ENCODE data around the gene CA10.

The CA10 gene

DNA sequence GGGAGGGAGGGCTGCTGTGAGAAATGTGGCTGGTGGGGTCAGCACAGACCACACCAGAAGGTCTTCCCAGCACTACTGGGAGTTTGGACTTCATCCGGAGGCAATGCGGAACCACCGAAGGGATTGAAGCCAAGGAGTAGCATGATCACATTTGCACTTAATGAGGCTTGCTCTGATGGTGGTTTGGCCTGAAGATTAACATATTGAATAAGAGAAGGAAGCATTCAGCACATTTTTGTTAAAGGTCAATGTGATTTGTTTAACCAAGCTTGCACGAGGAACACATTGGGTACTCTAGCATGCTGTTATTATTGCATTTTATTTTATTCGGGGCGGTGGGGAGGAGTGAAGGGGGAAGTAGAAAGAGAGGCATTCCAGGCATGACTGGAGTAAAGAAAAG lies 519.5 kb downstream of the CA10 start:
- TF ChIP-seq OSR1 (CRISPR knock-in tag; IDR thresholded peaks at IDR 0.05) (no peak), TOX (CRISPR knock-in tag; IDR thresholded peaks at IDR 0.05; ENCODE audit: borderline replicate concordance) (no peak), BACH2 (CRISPR knock-in tag; IDR thresholded peaks at IDR 0.05; ENCODE audit: borderline replicate concordance) (no peak), ARNTL (CRISPR knock-in tag; IDR thresholded peaks at IDR 0.05; ENCODE audit: borderline replicate concordance, low read depth) (no peak), ZFP30 (CRISPR knock-in tag; IDR thresholded peaks at IDR 0.05) (no peak), ZNF565 (CRISPR knock-in tag; conservative IDR thresholded peaks at IDR 0.05; ENCODE audit: low read depth) (no peak), ZNF70 (CRISPR knock-in tag; IDR thresholded peaks at IDR 0.05) (no peak), ESRRG (CRISPR knock-in tag; IDR thresholded peaks at IDR 0.05) (no peak), GLIS3 (CRISPR knock-in tag; IDR thresholded peaks at IDR 0.05) (no peak), TCF4 (CRISPR knock-in tag; IDR thresholded peaks at IDR 0.05; ENCODE audit: borderline replicate concordance) (no peak), ISL1 (CRISPR knock-in tag; IDR thresholded peaks at IDR 0.05) (no peak), CSDC2 (CRISPR knock-in tag; IDR thresholded peaks at IDR 0.05) (no peak), ZNF8 (CRISPR knock-in tag; IDR thresholded peaks at IDR 0.05) (no peak), ZFP3 (CRISPR knock-in tag; IDR thresholded peaks at IDR 0.05) (no peak)
- TF ChIP-seq, protein P1, sequence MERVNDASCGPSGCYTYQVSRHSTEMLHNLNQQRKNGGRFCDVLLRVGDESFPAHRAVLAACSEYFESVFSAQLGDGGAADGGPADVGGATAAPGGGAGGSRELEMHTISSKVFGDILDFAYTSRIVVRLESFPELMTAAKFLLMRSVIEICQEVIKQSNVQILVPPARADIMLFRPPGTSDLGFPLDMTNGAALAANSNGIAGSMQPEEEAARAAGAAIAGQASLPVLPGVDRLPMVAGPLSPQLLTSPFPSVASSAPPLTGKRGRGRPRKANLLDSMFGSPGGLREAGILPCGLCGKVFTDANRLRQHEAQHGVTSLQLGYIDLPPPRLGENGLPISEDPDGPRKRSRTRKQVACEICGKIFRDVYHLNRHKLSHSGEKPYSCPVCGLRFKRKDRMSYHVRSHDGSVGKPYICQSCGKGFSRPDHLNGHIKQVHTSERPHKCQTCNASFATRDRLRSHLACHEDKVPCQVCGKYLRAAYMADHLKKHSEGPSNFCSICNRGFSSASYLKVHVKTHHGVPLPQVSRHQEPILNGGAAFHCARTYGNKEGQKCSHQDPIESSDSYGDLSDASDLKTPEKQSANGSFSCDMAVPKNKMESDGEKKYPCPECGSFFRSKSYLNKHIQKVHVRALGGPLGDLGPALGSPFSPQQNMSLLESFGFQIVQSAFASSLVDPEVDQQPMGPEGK (CRISPR knock-in tag; IDR thresholded peaks at IDR 0.05; ENCODE audit: borderline replicate concordance) = no peak
- TF ChIP-seq, protein P2, sequence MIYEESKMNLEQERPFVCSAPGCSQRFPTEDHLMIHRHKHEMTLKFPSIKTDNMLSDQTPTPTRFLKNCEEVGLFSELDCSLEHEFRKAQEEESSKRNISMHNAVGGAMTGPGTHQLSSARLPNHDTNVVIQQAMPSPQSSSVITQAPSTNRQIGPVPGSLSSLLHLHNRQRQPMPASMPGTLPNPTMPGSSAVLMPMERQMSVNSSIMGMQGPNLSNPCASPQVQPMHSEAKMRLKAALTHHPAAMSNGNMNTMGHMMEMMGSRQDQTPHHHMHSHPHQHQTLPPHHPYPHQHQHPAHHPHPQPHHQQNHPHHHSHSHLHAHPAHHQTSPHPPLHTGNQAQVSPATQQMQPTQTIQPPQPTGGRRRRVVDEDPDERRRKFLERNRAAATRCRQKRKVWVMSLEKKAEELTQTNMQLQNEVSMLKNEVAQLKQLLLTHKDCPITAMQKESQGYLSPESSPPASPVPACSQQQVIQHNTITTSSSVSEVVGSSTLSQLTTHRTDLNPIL (CRISPR knock-in tag; IDR thresholded peaks at IDR 0.05; ENCODE audit: low read depth) = no peak
- TF ChIP-seq, protein P3, sequence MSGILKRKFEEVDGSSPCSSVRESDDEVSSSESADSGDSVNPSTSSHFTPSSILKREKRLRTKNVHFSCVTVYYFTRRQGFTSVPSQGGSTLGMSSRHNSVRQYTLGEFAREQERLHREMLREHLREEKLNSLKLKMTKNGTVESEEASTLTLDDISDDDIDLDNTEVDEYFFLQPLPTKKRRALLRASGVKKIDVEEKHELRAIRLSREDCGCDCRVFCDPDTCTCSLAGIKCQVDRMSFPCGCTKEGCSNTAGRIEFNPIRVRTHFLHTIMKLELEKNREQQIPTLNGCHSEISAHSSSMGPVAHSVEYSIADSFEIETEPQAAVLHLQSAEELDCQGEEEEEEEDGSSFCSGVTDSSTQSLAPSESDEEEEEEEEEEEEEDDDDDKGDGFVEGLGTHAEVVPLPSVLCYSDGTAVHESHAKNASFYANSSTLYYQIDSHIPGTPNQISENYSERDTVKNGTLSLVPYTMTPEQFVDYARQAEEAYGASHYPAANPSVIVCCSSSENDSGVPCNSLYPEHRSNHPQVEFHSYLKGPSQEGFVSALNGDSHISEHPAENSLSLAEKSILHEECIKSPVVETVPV (CRISPR knock-in tag; IDR thresholded peaks at IDR 0.05) = no peak
- TF ChIP-seq, protein P4, sequence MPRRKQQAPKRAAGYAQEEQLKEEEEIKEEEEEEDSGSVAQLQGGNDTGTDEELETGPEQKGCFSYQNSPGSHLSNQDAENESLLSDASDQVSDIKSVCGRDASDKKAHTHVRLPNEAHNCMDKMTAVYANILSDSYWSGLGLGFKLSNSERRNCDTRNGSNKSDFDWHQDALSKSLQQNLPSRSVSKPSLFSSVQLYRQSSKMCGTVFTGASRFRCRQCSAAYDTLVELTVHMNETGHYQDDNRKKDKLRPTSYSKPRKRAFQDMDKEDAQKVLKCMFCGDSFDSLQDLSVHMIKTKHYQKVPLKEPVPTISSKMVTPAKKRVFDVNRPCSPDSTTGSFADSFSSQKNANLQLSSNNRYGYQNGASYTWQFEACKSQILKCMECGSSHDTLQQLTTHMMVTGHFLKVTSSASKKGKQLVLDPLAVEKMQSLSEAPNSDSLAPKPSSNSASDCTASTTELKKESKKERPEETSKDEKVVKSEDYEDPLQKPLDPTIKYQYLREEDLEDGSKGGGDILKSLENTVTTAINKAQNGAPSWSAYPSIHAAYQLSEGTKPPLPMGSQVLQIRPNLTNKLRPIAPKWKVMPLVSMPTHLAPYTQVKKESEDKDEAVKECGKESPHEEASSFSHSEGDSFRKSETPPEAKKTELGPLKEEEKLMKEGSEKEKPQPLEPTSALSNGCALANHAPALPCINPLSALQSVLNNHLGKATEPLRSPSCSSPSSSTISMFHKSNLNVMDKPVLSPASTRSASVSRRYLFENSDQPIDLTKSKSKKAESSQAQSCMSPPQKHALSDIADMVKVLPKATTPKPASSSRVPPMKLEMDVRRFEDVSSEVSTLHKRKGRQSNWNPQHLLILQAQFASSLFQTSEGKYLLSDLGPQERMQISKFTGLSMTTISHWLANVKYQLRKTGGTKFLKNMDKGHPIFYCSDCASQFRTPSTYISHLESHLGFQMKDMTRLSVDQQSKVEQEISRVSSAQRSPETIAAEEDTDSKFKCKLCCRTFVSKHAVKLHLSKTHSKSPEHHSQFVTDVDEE (CRISPR knock-in tag; IDR thresholded peaks at IDR 0.05) = no peak
- ATAC-seq = no peak

DNA sequence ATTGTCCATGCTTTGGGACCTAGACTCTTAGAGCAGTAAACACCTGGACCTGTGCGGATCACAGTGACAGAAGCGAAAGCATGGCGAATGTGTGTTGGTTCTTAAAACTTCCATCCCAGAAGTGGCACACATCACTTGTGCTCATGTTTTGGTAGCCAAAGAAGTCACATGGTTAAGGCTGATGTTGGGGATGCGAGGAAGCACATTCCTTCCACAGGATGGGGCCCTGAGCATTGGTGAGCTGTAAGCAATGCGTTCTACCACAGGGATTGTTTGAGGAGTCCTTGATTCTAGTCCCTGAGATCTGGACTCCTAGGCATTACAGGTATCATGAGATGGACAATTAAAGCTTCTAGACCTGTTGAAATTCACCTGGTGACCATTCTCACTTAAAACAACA lies 522.2 kb downstream of the CA10 start:
- no peak for TF ChIP-seq ZFP3 (CRISPR knock-in tag; IDR thresholded peaks at IDR 0.05)
- TF ChIP-seq, protein P1 (CRISPR knock-in tag; IDR thresholded peaks at IDR 0.05; ENCODE audit: borderline replicate concordance) = no peak
- no peak for TF ChIP-seq PPARA (CRISPR knock-in tag; IDR thresholded peaks at IDR 0.05; ENCODE audit: borderline replicate concordance)
- no peak for TF ChIP-seq ESRRG (CRISPR knock-in tag; IDR thresholded peaks at IDR 0.05)
- TF ChIP-seq ZFP30 (CRISPR knock-in tag; IDR thresholded peaks at IDR 0.05) = no peak
- TF ChIP-seq CSDC2 (CRISPR knock-in tag; IDR thresholded peaks at IDR 0.05) = no peak
- no peak for TF ChIP-seq BACH2 (CRISPR knock-in tag; IDR thresholded peaks at IDR 0.05; ENCODE audit: borderline replicate concordance)
- no peak for TF ChIP-seq TOX (CRISPR knock-in tag; IDR thresholded peaks at IDR 0.05; ENCODE audit: borderline replicate concordance)
- TF ChIP-seq, protein P5, sequence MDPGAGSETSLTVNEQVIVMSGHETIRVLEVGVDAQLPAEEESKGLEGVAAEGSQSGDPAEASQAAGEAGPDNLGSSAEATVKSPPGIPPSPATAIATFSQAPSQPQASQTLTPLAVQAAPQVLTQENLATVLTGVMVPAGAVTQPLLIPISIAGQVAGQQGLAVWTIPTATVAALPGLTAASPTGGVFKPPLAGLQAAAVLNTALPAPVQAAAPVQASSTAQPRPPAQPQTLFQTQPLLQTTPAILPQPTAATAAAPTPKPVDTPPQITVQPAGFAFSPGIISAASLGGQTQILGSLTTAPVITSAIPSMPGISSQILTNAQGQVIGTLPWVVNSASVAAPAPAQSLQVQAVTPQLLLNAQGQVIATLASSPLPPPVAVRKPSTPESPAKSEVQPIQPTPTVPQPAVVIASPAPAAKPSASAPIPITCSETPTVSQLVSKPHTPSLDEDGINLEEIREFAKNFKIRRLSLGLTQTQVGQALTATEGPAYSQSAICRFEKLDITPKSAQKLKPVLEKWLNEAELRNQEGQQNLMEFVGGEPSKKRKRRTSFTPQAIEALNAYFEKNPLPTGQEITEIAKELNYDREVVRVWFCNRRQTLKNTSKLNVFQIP (CRISPR knock-in tag; IDR thresholded peaks at IDR 0.05; ENCODE audit: borderline replicate concordance, low read depth) = no peak
- TF ChIP-seq RARB (CRISPR knock-in tag; IDR thresholded peaks at IDR 0.05) = no peak
- TF ChIP-seq, protein P4 (CRISPR knock-in tag; IDR thresholded peaks at IDR 0.05) = no peak
- ATAC-seq = no peak
